ENCODE measurements around the gene RNLS.

Gene RNLS

GRCh38 chr10:88450201-88450600, 132.9 kb downstream of the RNLS start:
- H3K36me3 ChIP-seq (replicated peaks; ENCODE audit: low read depth, low read length), result no peaks in the 10 kb centered on the region
- no peak overlapping the region for H3K27ac ChIP-seq (ENCODE audit: low read length)
- H3K4me1 ChIP-seq (ENCODE audit: low read length), result no peaks in the 10 kb centered on the region
- no peak overlapping the region for H3K4me3 ChIP-seq (ENCODE audit: low read length)
- H3K79me2 ChIP-seq (ENCODE audit: low read length), result no peaks in the 10 kb centered on the region
- no peak overlapping the region for H3K4me2 ChIP-seq (ENCODE audit: low read length)
- H4K20me1 ChIP-seq (ENCODE audit: insufficient read depth, low read length), result no peaks in the 10 kb centered on the region
- H2AFZ ChIP-seq (ENCODE audit: low read depth, low read length), result no peak overlapping the region
- TF ChIP-seq EZH2phosphoT487 (IDR thresholded peaks at IDR 0.05; ENCODE audit: low read depth) (no peak), CTCF (IDR thresholded peaks at IDR 0.05; ENCODE audit: low read depth, low read length) (no peak)
- no peak overlapping the region for H3K9ac ChIP-seq (ENCODE audit: low read length)
- no peaks in the 10 kb centered on the region for H3K9me3 ChIP-seq (ENCODE audit: insufficient read depth, low read length)
- H3K27me3 ChIP-seq (ENCODE audit: low read depth, low read length), result no peaks in the 10 kb centered on the region

- Histone ChIP-seq H3K9ac (ENCODE audit: low read length) (no peak overlapping the region), H3K9me3 (ENCODE audit: insufficient read depth, low read length) (no peaks in the 10 kb centered on the region), H3K4me1 (ENCODE audit: low read length) (no peaks in the 10 kb centered on the region), H3K27ac (ENCODE audit: low read length) (no peak overlapping the region), H3K79me2 (ENCODE audit: low read length) (no peaks in the 10 kb centered on the region), H4K20me1 (ENCODE audit: insufficient read depth, low read length) (no peaks in the 10 kb centered on the region), H3K4me2 (ENCODE audit: low read length) (no peak overlapping the region), H3K36me3 (replicated peaks; ENCODE audit: low read depth, low read length) (no peaks in the 10 kb centered on the region), H3K4me3 (ENCODE audit: low read length) (no peak overlapping the region), H2AFZ (ENCODE audit: low read depth, low read length) (no peak overlapping the region), H3K27me3 (ENCODE audit: low read depth, low read length) (no peaks in the 10 kb centered on the region)
- TF ChIP-seq CTCF (IDR thresholded peaks at IDR 0.05; ENCODE audit: low read depth, low read length), result no peak
- TF ChIP-seq EZH2phosphoT487 (IDR thresholded peaks at IDR 0.05; ENCODE audit: low read depth), result no peak
These were observed 140.4 kb downstream of the RNLS start for GRCh38 chr10:88442716-88443115.

GRCh38 chr10:88440541-88440940, 142.6 kb downstream of the RNLS start:
- Histone ChIP-seq H3K4me3 (ENCODE audit: low read length) (no peak overlapping the region), H3K27me3 (ENCODE audit: low read depth, low read length) (no peaks in the 10 kb centered on the region), H3K4me1 (ENCODE audit: low read length) (no peaks in the 10 kb centered on the region), H3K27ac (ENCODE audit: low read length) (no peak overlapping the region), H3K4me2 (ENCODE audit: low read length) (no peak overlapping the region), H3K79me2 (ENCODE audit: low read length) (no peaks in the 10 kb centered on the region), H3K9me3 (ENCODE audit: insufficient read depth, low read length) (no peaks in the 10 kb centered on the region), H4K20me1 (ENCODE audit: insufficient read depth, low read length) (no peaks in the 10 kb centered on the region), H3K9ac (ENCODE audit: low read length) (no peak overlapping the region), H2AFZ (ENCODE audit: low read depth, low read length) (no peak overlapping the region), H3K36me3 (replicated peaks; ENCODE audit: low read depth, low read length) (no peaks in the 10 kb centered on the region)
- TF ChIP-seq CTCF (IDR thresholded peaks at IDR 0.05; ENCODE audit: low read depth, low read length) (no peak), EZH2phosphoT487 (IDR thresholded peaks at IDR 0.05; ENCODE audit: low read depth) (no peak)

GRCh38 chr10:88439932-88440331, 143.2 kb downstream of the RNLS start:
- H4K20me1 ChIP-seq (ENCODE audit: insufficient read depth, low read length), result no peaks in the 10 kb centered on the region

More at GRCh38 chr10:88439932-88440331, 143.2 kb downstream of the RNLS start:
- H3K27me3 ChIP-seq (ENCODE audit: low read depth, low read length), result no peaks in the 10 kb centered on the region
- no peak for TF ChIP-seq CTCF (IDR thresholded peaks at IDR 0.05; ENCODE audit: low read depth, low read length)
- TF ChIP-seq EZH2phosphoT487 (IDR thresholded peaks at IDR 0.05; ENCODE audit: low read depth), result no peak
- no peak overlapping the region for H3K9ac ChIP-seq (ENCODE audit: low read length)
- no peak overlapping the region for H3K4me2 ChIP-seq (ENCODE audit: low read length)
- no peaks in the 10 kb centered on the region for H3K9me3 ChIP-seq (ENCODE audit: insufficient read depth, low read length)
- no peak overlapping the region for H3K27ac ChIP-seq (ENCODE audit: low read length)
- H3K79me2 ChIP-seq (ENCODE audit: low read length), result no peaks in the 10 kb centered on the region
- H3K36me3 ChIP-seq (replicated peaks; ENCODE audit: low read depth, low read length), result no peaks in the 10 kb centered on the region
- H3K4me3 ChIP-seq (ENCODE audit: low read length), result no peak overlapping the region
- no peaks in the 10 kb centered on the region for H3K4me1 ChIP-seq (ENCODE audit: low read length)
- no peak overlapping the region for H2AFZ ChIP-seq (ENCODE audit: low read depth, low read length)
